Left lung (tissue), 10 donors: Measurements from ENCODE around the gene GRK6. TPM values are rescaled to one million over a fixed set of nuclear protein-coding genes. Genes with fewer than 3 reads are reported as not detected.

Experiments used
- ATAC-seq: fragments of 200-7000 bp; cut with Tn5 transposase; one replicate; pipeline ENCODE4 v1.9.1; 2020; ENCODE audit warnings: moderate library complexity
- DNase-seq, 4 donors: peaks; one replicate each; pipeline ENCODE4 v3.0.0-alpha.2; 2013 to 2020
- H3K27ac ChIP-seq, 2 donors: fragments of 200-600 bp; sonication (generic) in 1 of 2; one replicate each; pipeline versions ENCODE4 v1.5.0 to v1.8.0; 2020 to 2021
- H3K27me3 ChIP-seq, 2 donors: fragments of 200-600 bp; sonication (generic) in 1 of 2; one replicate each; pipeline versions ENCODE4 v1.5.0 to v1.8.0; 2020 to 2021
- H3K36me3 ChIP-seq, 2 donors: fragments of 200-600 bp; sonication (generic) in 1 of 2; one replicate each; pipeline versions ENCODE4 v1.5.0 to v1.8.0; 2020 to 2021
- H3K4me1 ChIP-seq, 2 donors: fragments of 200-600 bp; one replicate each; pipeline ENCODE4 v1.8.0; 2021
- H3K4me3 ChIP-seq, 2 donors: fragments of 200-600 bp; sonication (generic) in 1 of 2; one replicate each; pipeline versions ENCODE4 v1.5.0 to v1.8.0; 2020 to 2021; ENCODE audit warnings: mild to moderate bottlenecking in 1 of 2
- H3K9me3 ChIP-seq, 2 donors: fragments of 200-600 bp; sonication (generic) in 1 of 2; one replicate each; pipeline versions ENCODE4 v1.5.0 to v1.8.0; 2020 to 2021
- CTCF ChIP-seq, 2 donors: fragments of 200-600 bp; sonication (generic) in 1 of 2; IDR thresholded peaks; one replicate each; pipeline versions ENCODE4 v1.5.0 to v1.8.0; 2021; ENCODE audit warnings: antibody characterized with exemption in 2 of 2
- intact Hi-C, 2 donors: fragments of 100-400 bp; cut with DNase I; formaldehyde crosslinking; loops; one replicate each; pipeline versions ENCODE4 v1.11.2 to v1.14.2; 2022
- polyA plus RNA-seq, 6 donors: library from polyadenylated mRNA; unstranded; fragments of 120-200 nt; gene quantifications; one replicate each; pipeline ENCODE4 v1.2.1, GENCODE V29; 2013; ENCODE audit not compliant: insufficient read length in 6 of 6
- total RNA-seq, 2 donors: library from RNA; stranded (reverse); fragmentation: NEBNext Ultra II Directional; extraction: Animal tissue kit (Norgen Biotek cat#: 25700); gene quantifications; one replicate each; pipeline ENCODE4 v1.2.1, GENCODE V29; 2021
- donor health status: DM: no; HTN: yes; CAD: no.
- donor health status: DM: no; HTN: no; CAD: no.

The GRK6 gene
- total and polyA plus RNA-seq, 8 donors = 15.7 to 57.1 (median 25.4) TPM

- peak in 3 of 4 donors; percentile 67 to 88 (median 76) for DNase-seq
- peak; percentile 77 for ATAC-seq
- no peak for TF ChIP-seq CTCF (IDR thresholded peaks at IDR 0.05)
- peaks cover 7 to 41% of the 10 kb centered on the region in 2 donors for H3K4me1 ChIP-seq
- peak within 1 kb of the TSS; percentile 42 to 50 for H3K4me3 ChIP-seq
- H3K27ac ChIP-seq = peak within 1 kb of the TSS in 1 of 2 donors; percentile 64
- H3K27me3 ChIP-seq = peaks cover 0 to 58% of the 10 kb centered on the region in 2 donors
- intact Hi-C loops = no loop called here
- no peaks in the 10 kb centered on the region for H3K9me3 ChIP-seq
- peaks cover 0 to 26% of the 10 kb centered on the region in 2 donors for H3K36me3 ChIP-seq
These were observed 20.0 kb downstream of the GRK6 start, which contains the start of gene PRR7 for GRCh38 chr5:177446200-177447065. TSS of gene PRR7 (plus strand) at chr5:177446814. CDS start at chr5:177455068, 8,254 bp downstream.

- ATAC-seq = peak; percentile 14
- no peak for TF ChIP-seq CTCF (IDR thresholded peaks at IDR 0.05)
- Histone ChIP-seq H3K36me3 (peaks cover 0 to 18% of the 10 kb centered on the region in 2 donors), H3K27me3 (peaks cover 0 to 63% of the 10 kb centered on the region in 2 donors), H3K27ac (peak overlapping the region in 1 of 2 donors; percentile 64), H3K9me3 (no peaks in the 10 kb centered on the region), H3K4me3 (peak overlapping the region; percentile 42 to 50), H3K4me1 (peaks cover 7 to 41% of the 10 kb centered on the region in 2 donors)
- DNase-seq = peak in 3 of 4 donors; percentile 43 to 86 (median 83)
- intact Hi-C loops = no loop called here
These were observed 20.7 kb downstream of the GRK6 start for GRCh38 chr5:177447066-177447610.

GRCh38 chr5:177447611-177448243 is 21.3 kb downstream of the GRK6 start:
- Histone ChIP-seq H3K27me3 (peaks cover 0 to 68% of the 10 kb centered on the region in 2 donors), H3K27ac (no peak overlapping the region), H3K36me3 (peaks cover 0 to 13% of the 10 kb centered on the region in 2 donors), H3K4me3 (no peak overlapping the region), H3K4me1 (peaks cover 7 to 41% of the 10 kb centered on the region in 2 donors), H3K9me3 (no peaks in the 10 kb centered on the region)
- ATAC-seq = peak; percentile 33
- no peak for TF ChIP-seq CTCF (IDR thresholded peaks at IDR 0.05)
- intact Hi-C loops = no loop called here
- DNase-seq = peak in 1 of 4 donors; percentile 84

- H3K27me3 ChIP-seq = peaks cover 0 to 74% of the 10 kb centered on the region in 2 donors
These were observed 21.9 kb downstream of the GRK6 start for GRCh38 chr5:177448244-177448950.

More at GRCh38 chr5:177448244-177448950, 21.9 kb downstream of the GRK6 start:
- ATAC-seq (no peak), DNase-seq (no peak)
- intact Hi-C loops = no loop called here
- H3K27ac ChIP-seq = no peak overlapping the region
- peaks cover 7 to 44% of the 10 kb centered on the region in 2 donors for H3K4me1 ChIP-seq
- H3K9me3 ChIP-seq = no peaks in the 10 kb centered on the region
- H3K36me3 ChIP-seq = peaks cover 0 to 6% of the 10 kb centered on the region in 2 donors
- H3K4me3 ChIP-seq = no peak overlapping the region
- no peak for TF ChIP-seq CTCF (IDR thresholded peaks at IDR 0.05)
